ENCODE results near the gene U2SURP. TPM values are rescaled to one million over a fixed set of nuclear protein-coding genes. Genes with fewer than 3 reads are reported as not detected.

U2SURP gene
- total and polyA plus RNA-seq, 10 of the 15 experiments (the other 5 are each of a cell fraction or from before 2014, with no cell fraction given) = 76.3 to 277 (median 150) TPM

DNA sequence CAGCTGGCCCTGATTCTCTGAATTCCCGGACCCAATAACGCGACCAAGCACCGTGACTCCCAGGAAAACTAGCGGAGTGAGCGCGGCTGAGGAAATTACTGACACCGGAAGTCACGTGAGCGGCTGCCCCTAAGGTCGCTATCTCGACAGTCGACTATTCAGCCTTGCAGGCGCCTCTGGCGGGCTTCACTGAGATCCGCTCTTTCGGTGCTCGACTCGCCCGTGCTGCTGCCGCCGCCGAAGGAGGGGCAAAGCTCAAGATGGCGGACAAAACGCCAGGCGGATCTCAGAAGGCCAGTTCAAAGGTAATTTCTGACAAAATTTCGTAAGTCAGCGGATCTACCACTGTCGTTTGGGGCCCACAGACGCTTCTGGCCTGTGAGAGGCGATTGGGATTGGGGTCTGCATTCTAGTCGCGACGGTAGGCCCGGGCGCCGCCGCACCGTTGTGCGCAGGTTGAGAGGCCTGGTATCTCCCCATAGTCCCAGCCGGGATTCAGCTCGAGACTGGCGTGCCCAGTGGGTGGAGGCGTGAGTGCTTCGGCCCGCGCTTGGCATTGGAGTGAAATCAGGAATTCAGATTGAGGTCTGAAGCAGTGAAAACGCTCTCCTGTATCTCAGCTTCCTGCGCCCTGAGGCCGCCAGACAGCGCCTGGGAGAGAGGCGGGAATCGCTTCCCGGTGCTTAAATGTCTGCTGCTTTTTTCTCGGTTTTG lies at the start of gene U2SURP (continued):
- peak; percentile 2; the same call in 1 of the 2 replicates for TF ChIP-seq ATF2 (IDR thresholded peaks at IDR 0.05; ENCODE audit: low read length)
- peak; percentile 98 for TF ChIP-seq RAD51 (IDR thresholded peaks at IDR 0.05)
- TF ChIP-seq POLR2A (IDR thresholded peaks at IDR 0.05; ENCODE audit: low read depth, low read length) = peak; percentile 87
- TF ChIP-seq RBBP5 (conservative IDR thresholded peaks at IDR 0.05) = no peak
- peak; percentile 47; the same call in 1 of the 2 replicates for TF ChIP-seq TCF12 (IDR thresholded peaks at IDR 0.05; ENCODE audit: low read depth, low read length)
- no peak for TF ChIP-seq SUPT20H (IDR thresholded peaks at IDR 0.05; ENCODE audit: borderline replicate concordance, control insufficient read depth, low read depth, low read length)
- TF ChIP-seq MXI1 (IDR thresholded peaks at IDR 0.05; ENCODE audit: low read depth, low read length) = peak; percentile 67; the same call in 1 of the 2 replicates
- TF ChIP-seq NR2C1 (IDR thresholded peaks at IDR 0.05) = peak; percentile 93
- TF ChIP-seq, protein P1, sequence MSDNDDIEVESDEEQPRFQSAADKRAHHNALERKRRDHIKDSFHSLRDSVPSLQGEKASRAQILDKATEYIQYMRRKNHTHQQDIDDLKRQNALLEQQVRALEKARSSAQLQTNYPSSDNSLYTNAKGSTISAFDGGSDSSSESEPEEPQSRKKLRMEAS (IDR thresholded peaks at IDR 0.05; ENCODE audit: low read depth, low read length) = peak; percentile 92
- TF ChIP-seq STAT1 (conservative IDR thresholded peaks at IDR 0.05) = 0 out of 2 replicates have a peak, but pooled peaks have one; percentile 67
- peak; percentile 75; the same call in 1 of the 2 replicates for TF ChIP-seq TAF1 (IDR thresholded peaks at IDR 0.05; ENCODE audit: borderline replicate concordance, low read depth, low read length)
- peak; percentile 72 for TF ChIP-seq SP1 (IDR thresholded peaks at IDR 0.05; ENCODE audit: low read depth, low read length)
- peak; percentile 56 for TF ChIP-seq MEF2B (IDR thresholded peaks at IDR 0.05; ENCODE audit: partially characterized antibody, poor library complexity, severe bottlenecking)
- peak; percentile 94 for TF ChIP-seq HDAC2 (IDR thresholded peaks at IDR 0.05)
- TF ChIP-seq YY1 (IDR thresholded peaks at IDR 0.05; ENCODE audit: low read depth, low read length) = peak; percentile 98
- no peak for TF ChIP-seq SMAD1 (IDR thresholded peaks at IDR 0.05; ENCODE audit: low read depth, partially characterized antibody)
- no peak for TF ChIP-seq BMI1 (IDR thresholded peaks at IDR 0.05; ENCODE audit: borderline replicate concordance)
- peak; percentile 99 for TF ChIP-seq BHLHE40 (IDR thresholded peaks at IDR 0.05; ENCODE audit: borderline replicate concordance in 1 of 2, low read depth in 2 of 2, low read length in 1 of 2)
- TF ChIP-seq, protein P2, sequence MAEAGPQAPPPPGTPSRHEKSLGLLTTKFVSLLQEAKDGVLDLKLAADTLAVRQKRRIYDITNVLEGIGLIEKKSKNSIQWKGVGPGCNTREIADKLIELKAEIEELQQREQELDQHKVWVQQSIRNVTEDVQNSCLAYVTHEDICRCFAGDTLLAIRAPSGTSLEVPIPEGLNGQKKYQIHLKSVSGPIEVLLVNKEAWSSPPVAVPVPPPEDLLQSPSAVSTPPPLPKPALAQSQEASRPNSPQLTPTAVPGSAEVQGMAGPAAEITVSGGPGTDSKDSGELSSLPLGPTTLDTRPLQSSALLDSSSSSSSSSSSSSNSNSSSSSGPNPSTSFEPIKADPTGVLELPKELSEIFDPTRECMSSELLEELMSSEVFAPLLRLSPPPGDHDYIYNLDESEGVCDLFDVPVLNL (IDR thresholded peaks at IDR 0.05; ENCODE audit: low read depth, low read length) = peak; percentile 76; the same call in 1 of the 2 replicates
- TF ChIP-seq, protein P3, sequence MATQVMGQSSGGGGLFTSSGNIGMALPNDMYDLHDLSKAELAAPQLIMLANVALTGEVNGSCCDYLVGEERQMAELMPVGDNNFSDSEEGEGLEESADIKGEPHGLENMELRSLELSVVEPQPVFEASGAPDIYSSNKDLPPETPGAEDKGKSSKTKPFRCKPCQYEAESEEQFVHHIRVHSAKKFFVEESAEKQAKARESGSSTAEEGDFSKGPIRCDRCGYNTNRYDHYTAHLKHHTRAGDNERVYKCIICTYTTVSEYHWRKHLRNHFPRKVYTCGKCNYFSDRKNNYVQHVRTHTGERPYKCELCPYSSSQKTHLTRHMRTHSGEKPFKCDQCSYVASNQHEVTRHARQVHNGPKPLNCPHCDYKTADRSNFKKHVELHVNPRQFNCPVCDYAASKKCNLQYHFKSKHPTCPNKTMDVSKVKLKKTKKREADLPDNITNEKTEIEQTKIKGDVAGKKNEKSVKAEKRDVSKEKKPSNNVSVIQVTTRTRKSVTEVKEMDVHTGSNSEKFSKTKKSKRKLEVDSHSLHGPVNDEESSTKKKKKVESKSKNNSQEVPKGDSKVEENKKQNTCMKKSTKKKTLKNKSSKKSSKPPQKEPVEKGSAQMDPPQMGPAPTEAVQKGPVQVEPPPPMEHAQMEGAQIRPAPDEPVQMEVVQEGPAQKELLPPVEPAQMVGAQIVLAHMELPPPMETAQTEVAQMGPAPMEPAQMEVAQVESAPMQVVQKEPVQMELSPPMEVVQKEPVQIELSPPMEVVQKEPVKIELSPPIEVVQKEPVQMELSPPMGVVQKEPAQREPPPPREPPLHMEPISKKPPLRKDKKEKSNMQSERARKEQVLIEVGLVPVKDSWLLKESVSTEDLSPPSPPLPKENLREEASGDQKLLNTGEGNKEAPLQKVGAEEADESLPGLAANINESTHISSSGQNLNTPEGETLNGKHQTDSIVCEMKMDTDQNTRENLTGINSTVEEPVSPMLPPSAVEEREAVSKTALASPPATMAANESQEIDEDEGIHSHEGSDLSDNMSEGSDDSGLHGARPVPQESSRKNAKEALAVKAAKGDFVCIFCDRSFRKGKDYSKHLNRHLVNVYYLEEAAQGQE (IDR thresholded peaks at IDR 0.05; ENCODE audit: low read depth, low read length) = peak; percentile 22; the same call in 1 of the 2 replicates
- TF ChIP-seq ZZZ3 (IDR thresholded peaks at IDR 0.05; ENCODE audit: control insufficient read depth, insufficient read length, low read depth) = no peak
- TF ChIP-seq GATAD2B (conservative IDR thresholded peaks at IDR 0.05; ENCODE audit: low read depth) = 0 out of 2 replicates have a peak, but pooled peaks have one; percentile 51
- TF ChIP-seq YBX1 (IDR thresholded peaks at IDR 0.05) = no peak
- no peak for TF ChIP-seq KAT2A (conservative IDR thresholded peaks at IDR 0.05; ENCODE audit: control insufficient read depth, low read depth, low read length)
- TF ChIP-seq ZNF217 (IDR thresholded peaks at IDR 0.05) = no peak
- TF ChIP-seq HDGF (IDR thresholded peaks at IDR 0.05) = no peak
